ENCODE data around the gene MACROD2.

The MACROD2 gene

GRCh38 chr20:15031546-15032351, 1036.4 kb downstream of the MACROD2 start:
- DNase-seq (ENCODE audit: insufficient read length, low spot score) (no peak), FAIRE-seq (no peak)
- TF ChIP-seq POLR2A (IDR thresholded peaks at IDR 0.05; ENCODE audit: low read depth, low read length), result no peak
- no peak for TF ChIP-seq PAX5 (IDR thresholded peaks at IDR 0.05; ENCODE audit: insufficient read depth, low read length, severe bottlenecking)
- no peak for TF ChIP-seq POU2F2 (IDR thresholded peaks at IDR 0.05; ENCODE audit: low read depth, low read length)
- TF ChIP-seq TAF1 (IDR thresholded peaks at IDR 0.05; ENCODE audit: low read depth, low read length), result no peak
- no peak for TF ChIP-seq POLR2AphosphoS5 (IDR thresholded peaks at IDR 0.05; ENCODE audit: low read depth, low read length)
- TF ChIP-seq SPI1 (IDR thresholded peaks at IDR 0.05; ENCODE audit: low read depth, low read length), result no peak

- no peak for TF ChIP-seq SPI1 (IDR thresholded peaks at IDR 0.05; ENCODE audit: low read depth, low read length)
- TF ChIP-seq PAX5 (IDR thresholded peaks at IDR 0.05; ENCODE audit: insufficient read depth, low read length, severe bottlenecking), result no peak
- no peak for TF ChIP-seq TAF1 (IDR thresholded peaks at IDR 0.05; ENCODE audit: low read depth, low read length)
- TF ChIP-seq POLR2AphosphoS5 (IDR thresholded peaks at IDR 0.05; ENCODE audit: low read depth, low read length), result no peak
- no peak for TF ChIP-seq POU2F2 (IDR thresholded peaks at IDR 0.05; ENCODE audit: low read depth, low read length)
- TF ChIP-seq POLR2A (IDR thresholded peaks at IDR 0.05; ENCODE audit: low read depth, low read length), result no peak
- DNase-seq (ENCODE audit: insufficient read length, low spot score) (no peak), FAIRE-seq (no peak)
These were observed 1037.0 kb downstream of the MACROD2 start for GRCh38 chr20:15032352-15032622.

- DNase-seq (ENCODE audit: insufficient read length, low spot score) (no peak), FAIRE-seq (no peak)
- no peak for TF ChIP-seq POLR2AphosphoS5 (IDR thresholded peaks at IDR 0.05; ENCODE audit: low read depth, low read length)
- no peak for TF ChIP-seq SPI1 (IDR thresholded peaks at IDR 0.05; ENCODE audit: low read depth, low read length)
- TF ChIP-seq POLR2A (IDR thresholded peaks at IDR 0.05; ENCODE audit: low read depth, low read length), result no peak
- TF ChIP-seq POU2F2 (IDR thresholded peaks at IDR 0.05; ENCODE audit: low read depth, low read length), result no peak
- no peak for TF ChIP-seq TAF1 (IDR thresholded peaks at IDR 0.05; ENCODE audit: low read depth, low read length)
- no peak for TF ChIP-seq PAX5 (IDR thresholded peaks at IDR 0.05; ENCODE audit: insufficient read depth, low read length, severe bottlenecking)
These were observed 1038.0 kb downstream of the MACROD2 start for GRCh38 chr20:15033269-15033668.

- DNase-seq (ENCODE audit: insufficient read length, low spot score) (no peak), FAIRE-seq (no peak)
- TF ChIP-seq POU2F2 (IDR thresholded peaks at IDR 0.05; ENCODE audit: low read depth, low read length) (no peak), TAF1 (IDR thresholded peaks at IDR 0.05; ENCODE audit: low read depth, low read length) (no peak), POLR2AphosphoS5 (IDR thresholded peaks at IDR 0.05; ENCODE audit: low read depth, low read length) (no peak), SPI1 (IDR thresholded peaks at IDR 0.05; ENCODE audit: low read depth, low read length) (no peak), POLR2A (IDR thresholded peaks at IDR 0.05; ENCODE audit: low read depth, low read length) (no peak), PAX5 (IDR thresholded peaks at IDR 0.05; ENCODE audit: insufficient read depth, low read length, severe bottlenecking) (no peak)
These were observed 1038.6 kb downstream of the MACROD2 start for GRCh38 chr20:15033891-15034290.

GRCh38 chr20:15036948-15037347, 1041.6 kb downstream of the MACROD2 start:
- FAIRE-seq (no peak), DNase-seq (ENCODE audit: insufficient read length, low spot score) (no peak)
- no peak for TF ChIP-seq SPI1 (IDR thresholded peaks at IDR 0.05; ENCODE audit: low read depth, low read length)
- TF ChIP-seq PAX5 (IDR thresholded peaks at IDR 0.05; ENCODE audit: insufficient read depth, low read length, severe bottlenecking), result no peak
- TF ChIP-seq POLR2A (IDR thresholded peaks at IDR 0.05; ENCODE audit: low read depth, low read length), result no peak
- TF ChIP-seq TAF1 (IDR thresholded peaks at IDR 0.05; ENCODE audit: low read depth, low read length), result no peak
- no peak for TF ChIP-seq POLR2AphosphoS5 (IDR thresholded peaks at IDR 0.05; ENCODE audit: low read depth, low read length)
- no peak for TF ChIP-seq POU2F2 (IDR thresholded peaks at IDR 0.05; ENCODE audit: low read depth, low read length)

GRCh38 chr20:15039088-15039752, 1043.9 kb downstream of the MACROD2 start:
- FAIRE-seq, result no peak
- TF ChIP-seq POLR2A (IDR thresholded peaks at IDR 0.05; ENCODE audit: low read depth, low read length) (no peak), PAX5 (IDR thresholded peaks at IDR 0.05; ENCODE audit: insufficient read depth, low read length, severe bottlenecking) (no peak), SPI1 (IDR thresholded peaks at IDR 0.05; ENCODE audit: low read depth, low read length) (no peak), TAF1 (IDR thresholded peaks at IDR 0.05; ENCODE audit: low read depth, low read length) (no peak), POU2F2 (IDR thresholded peaks at IDR 0.05; ENCODE audit: low read depth, low read length) (no peak), POLR2AphosphoS5 (IDR thresholded peaks at IDR 0.05; ENCODE audit: low read depth, low read length) (no peak)
- DNase-seq (ENCODE audit: insufficient read length, low spot score), result no peak

- TF ChIP-seq POU2F2 (IDR thresholded peaks at IDR 0.05; ENCODE audit: low read depth, low read length) (no peak), TAF1 (IDR thresholded peaks at IDR 0.05; ENCODE audit: low read depth, low read length) (no peak), POLR2AphosphoS5 (IDR thresholded peaks at IDR 0.05; ENCODE audit: low read depth, low read length) (no peak), PAX5 (IDR thresholded peaks at IDR 0.05; ENCODE audit: insufficient read depth, low read length, severe bottlenecking) (no peak), POLR2A (IDR thresholded peaks at IDR 0.05; ENCODE audit: low read depth, low read length) (no peak), SPI1 (IDR thresholded peaks at IDR 0.05; ENCODE audit: low read depth, low read length) (no peak)
- DNase-seq (ENCODE audit: insufficient read length, low spot score) (no peak), FAIRE-seq (no peak)
These were observed 1047.4 kb downstream of the MACROD2 start for GRCh38 chr20:15042723-15043122.

GRCh38 chr20:15045246-15045645, 1049.9 kb downstream of the MACROD2 start:
- TF ChIP-seq SPI1 (IDR thresholded peaks at IDR 0.05; ENCODE audit: low read depth, low read length) (no peak), POLR2AphosphoS5 (IDR thresholded peaks at IDR 0.05; ENCODE audit: low read depth, low read length) (no peak), PAX5 (IDR thresholded peaks at IDR 0.05; ENCODE audit: insufficient read depth, low read length, severe bottlenecking) (no peak), POLR2A (IDR thresholded peaks at IDR 0.05; ENCODE audit: low read depth, low read length) (no peak), POU2F2 (IDR thresholded peaks at IDR 0.05; ENCODE audit: low read depth, low read length) (no peak), TAF1 (IDR thresholded peaks at IDR 0.05; ENCODE audit: low read depth, low read length) (no peak)
- DNase-seq (ENCODE audit: insufficient read length, low spot score) (no peak), FAIRE-seq (no peak)

- no peak for FAIRE-seq
- no peak for DNase-seq (ENCODE audit: insufficient read length, low spot score)
- TF ChIP-seq SPI1 (IDR thresholded peaks at IDR 0.05; ENCODE audit: low read depth, low read length), result no peak
- no peak for TF ChIP-seq TAF1 (IDR thresholded peaks at IDR 0.05; ENCODE audit: low read depth, low read length)
- no peak for TF ChIP-seq POLR2A (IDR thresholded peaks at IDR 0.05; ENCODE audit: low read depth, low read length)
- no peak for TF ChIP-seq POLR2AphosphoS5 (IDR thresholded peaks at IDR 0.05; ENCODE audit: low read depth, low read length)
These were observed 1051.7 kb downstream of the MACROD2 start for GRCh38 chr20:15047042-15047441.
